ENCODE data around the gene OXNAD1.

GRCh38 chr3:16249336-16249735, 15.7 kb upstream of the OXNAD1 start:
- TF ChIP-seq CTCF (IDR thresholded peaks at IDR 0.05), result no peak
- no peak for TF ChIP-seq POLR2A (IDR thresholded peaks at IDR 0.05)

Measured in body of pancreas (tissue), 4 donors.